Activated CD4-positive, alpha-beta T cell treated with anti-CD3 and anti-CD28 coated beads, Interleukin-2, amount 50 U/mL, for 16 hours (primary cell): ENCODE data around the gene CORO2B.

Source experiments
- DNase-seq: peaks from one replicate; pipeline ENCODE4 v3.0.0-alpha.2; 2020

CORO2B gene

DNA sequence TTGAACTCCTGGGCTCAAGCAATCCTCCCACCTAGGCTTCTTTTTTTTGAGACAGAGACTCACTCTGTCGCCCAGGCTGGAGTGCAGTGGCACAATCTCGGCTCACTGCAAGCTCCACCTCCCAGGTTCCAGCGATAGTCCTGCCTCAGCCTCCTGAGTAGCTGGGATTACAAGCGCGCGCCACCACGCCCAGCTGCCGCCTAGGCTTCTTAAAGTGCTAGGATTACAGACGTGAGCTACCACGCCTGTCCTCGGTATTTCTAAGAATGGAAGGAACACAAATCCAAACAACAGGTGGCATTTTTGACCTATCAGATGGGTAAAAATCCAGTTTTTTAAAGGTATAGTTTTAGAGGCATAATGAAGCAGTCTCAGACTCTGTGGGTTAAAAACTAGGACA, 128.1 kb downstream of the CORO2B start:
- DNase-seq: no peak

DNA sequence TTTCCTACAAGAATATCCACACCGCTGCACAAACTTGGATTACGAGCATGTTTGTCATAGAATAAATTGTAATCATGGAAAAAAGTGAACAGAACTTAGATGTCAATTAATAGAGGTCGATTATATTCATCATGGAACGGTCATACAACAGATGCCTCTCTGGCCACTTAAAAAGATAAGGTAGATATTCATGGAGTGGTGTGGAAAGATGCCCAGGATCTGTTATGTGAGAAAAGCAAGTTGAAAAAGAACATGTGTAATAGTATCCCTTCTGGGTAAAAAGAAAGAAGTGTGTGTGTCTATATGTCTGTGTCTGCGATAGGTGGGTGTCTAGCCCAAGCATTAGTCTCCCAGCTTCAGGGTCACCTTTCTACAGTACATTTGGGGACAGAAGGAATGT, 128.6 kb downstream of the CORO2B start:
- DNase-seq: no peak

DNA sequence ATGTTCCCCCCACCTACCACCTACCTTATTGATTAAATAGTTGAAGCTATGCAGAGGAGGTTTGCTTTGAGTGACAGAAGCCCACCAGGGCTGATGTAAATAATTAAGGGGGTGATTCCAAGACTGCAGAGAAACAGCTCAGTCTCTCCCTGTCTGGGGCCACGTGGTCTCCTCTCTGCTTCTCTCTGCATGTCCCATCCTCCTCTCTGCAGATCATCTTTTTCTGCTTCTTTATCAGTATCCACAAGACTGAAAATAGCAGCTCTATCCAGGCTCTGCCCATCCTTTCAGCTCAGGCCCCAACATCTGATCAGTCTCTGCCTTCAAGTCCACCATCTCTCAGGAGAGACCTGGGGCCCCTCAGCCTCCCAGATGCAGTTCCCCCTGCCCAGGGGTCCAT, 131.1 kb downstream of the CORO2B start:
- no peak for DNase-seq

DNA sequence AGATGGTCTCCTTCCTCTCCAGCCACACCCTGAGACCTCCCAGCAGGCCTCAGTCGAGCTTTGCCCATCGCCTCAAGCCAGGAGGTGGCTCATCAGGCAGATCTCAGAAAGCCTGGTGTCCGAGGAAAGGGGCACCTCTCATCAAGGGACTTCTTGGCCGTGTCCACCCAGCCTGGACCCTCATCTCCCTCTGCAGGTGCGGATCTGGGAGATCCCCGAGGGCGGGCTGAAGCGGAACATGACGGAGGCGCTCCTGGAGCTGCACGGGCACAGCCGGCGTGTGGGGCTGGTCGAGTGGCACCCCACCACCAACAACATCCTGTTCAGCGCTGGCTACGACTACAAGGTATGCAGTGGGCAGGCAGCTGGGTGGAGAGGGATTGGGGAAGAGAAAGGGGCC, 131.7 kb downstream of the CORO2B start:
- no peak for DNase-seq

DNA sequence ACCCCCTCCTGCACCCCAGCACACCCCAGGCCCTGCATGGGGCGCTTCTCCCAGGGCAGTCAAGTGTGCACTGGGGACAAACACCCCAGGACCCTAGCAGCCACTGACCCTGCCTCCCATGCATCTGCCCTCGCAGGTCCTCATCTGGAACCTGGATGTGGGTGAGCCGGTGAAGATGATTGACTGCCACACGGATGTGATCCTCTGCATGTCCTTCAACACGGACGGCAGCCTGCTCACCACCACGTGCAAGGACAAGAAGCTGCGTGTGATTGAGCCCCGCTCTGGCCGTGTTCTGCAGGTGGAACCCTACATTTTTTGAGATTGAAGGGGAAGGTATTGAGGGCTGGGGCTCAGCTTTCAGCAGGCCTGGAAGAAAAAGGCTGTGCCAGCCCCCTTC, 132.6 kb downstream of the CORO2B start:
- DNase-seq: no peak

DNA sequence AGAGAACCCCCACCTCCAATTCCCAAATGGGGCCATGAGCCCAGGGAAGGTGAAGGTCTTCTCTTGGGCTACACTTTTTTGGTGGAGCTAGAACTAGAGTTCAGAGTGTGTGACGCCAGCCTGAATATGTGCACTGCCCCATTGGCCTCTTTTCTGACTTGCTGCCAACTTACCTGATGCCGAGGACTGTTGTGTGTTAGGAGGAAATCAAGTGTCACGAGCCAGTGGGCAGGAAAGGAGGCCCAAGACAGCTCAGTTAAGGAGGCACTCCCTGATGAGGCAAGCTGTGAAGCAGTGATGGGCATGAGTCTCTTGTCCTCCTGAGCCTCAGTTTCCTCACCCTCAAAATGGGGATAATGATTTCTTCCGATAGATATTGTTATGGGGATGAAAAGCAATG, 134.1 kb downstream of the CORO2B start:
- DNase-seq: no peak

DNA sequence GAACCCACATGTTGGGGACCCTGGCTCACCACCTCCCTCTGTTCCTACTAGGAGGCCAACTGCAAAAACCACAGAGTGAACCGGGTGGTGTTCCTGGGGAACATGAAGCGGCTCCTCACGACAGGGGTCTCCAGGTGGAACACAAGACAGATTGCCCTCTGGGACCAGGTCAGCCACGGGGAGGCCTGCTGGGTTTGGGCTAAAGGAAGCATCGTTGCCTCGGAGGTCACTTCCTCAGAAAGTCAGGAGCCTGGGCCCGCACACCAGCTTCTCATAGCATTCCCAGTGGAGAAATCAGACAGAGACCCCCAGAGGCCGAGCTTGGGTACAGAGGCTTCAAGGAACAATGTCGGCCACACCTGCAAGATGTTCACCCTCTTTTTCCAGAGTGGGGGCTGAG, 135.1 kb downstream of the CORO2B start:
- no peak for DNase-seq

DNA sequence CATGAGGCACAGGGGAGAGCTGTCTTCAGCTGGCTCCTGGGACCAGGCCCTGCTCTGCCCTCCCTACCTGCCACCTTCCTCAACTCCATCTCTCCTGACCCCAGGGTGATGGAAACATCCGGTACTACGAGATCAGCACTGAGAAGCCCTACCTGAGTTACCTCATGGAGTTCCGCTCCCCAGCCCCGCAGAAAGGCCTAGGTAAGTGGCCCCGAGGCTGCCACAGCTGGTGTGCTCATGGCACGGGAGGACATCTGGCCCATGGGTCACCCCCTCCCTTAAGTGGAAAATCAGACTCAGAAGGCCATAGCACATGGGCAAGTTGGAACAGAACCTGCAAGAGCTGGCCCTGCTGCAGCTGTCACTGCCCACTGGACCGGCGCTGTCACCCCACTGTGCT, 136.3 kb downstream of the CORO2B start:
- no peak for DNase-seq

DNA sequence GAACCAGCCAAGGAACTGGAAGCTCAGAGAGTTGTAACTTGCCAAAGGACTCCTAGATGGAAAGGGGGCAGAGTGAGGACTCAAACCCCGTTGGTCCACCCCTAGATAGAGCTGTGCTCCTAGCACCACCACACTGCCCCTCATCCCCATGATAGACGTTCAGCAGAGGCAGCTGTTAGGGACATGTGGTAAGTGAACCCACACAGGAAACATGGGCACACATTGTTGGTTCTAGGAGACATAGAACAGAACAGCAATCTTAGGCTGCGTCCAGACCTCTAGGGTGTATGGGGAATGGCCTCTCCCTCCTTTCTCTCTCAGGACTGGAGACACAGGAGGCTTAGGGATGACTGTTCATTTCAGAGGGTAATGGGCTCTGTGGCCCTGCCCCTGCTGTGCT, 139.2 kb downstream of the CORO2B start:
- no peak for DNase-seq

DNA sequence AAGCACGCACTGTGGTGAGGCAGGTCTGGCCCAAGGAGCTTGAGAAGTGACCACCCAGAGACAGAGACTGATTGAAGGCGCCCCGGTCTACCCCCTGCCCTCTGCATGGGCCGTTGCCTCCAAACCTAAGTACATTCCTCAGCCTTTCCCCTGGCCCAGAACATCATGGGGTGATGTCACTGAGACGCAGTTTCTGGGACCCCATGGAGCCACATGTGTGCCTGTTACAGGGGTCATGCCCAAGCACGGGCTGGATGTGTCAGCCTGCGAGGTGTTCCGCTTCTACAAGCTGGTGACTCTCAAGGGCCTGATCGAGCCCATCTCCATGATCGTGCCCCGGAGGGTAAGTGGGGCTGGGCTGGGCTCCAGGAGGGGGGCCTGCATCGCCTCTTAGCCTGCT, 139.7 kb downstream of the CORO2B start:
- no peak for DNase-seq

DNA sequence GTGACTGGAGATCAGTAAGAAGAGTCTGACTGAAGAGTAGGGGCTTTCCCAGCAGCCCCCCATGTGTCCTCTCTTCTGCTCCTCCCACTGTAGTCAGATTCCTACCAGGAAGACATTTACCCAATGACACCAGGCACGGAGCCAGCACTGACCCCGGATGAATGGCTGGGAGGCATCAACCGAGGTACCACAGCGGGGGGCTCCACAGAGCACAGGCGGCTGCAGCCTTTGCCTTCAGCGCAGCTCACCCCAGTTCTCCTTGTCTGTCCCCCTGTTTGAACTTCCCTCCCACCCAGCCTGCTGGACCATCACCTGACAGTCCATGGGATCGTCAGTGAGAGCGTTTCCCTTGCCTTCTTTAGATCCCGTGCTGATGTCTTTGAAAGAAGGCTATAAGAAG, 140.3 kb downstream of the CORO2B start:
- no peak for DNase-seq

DNA sequence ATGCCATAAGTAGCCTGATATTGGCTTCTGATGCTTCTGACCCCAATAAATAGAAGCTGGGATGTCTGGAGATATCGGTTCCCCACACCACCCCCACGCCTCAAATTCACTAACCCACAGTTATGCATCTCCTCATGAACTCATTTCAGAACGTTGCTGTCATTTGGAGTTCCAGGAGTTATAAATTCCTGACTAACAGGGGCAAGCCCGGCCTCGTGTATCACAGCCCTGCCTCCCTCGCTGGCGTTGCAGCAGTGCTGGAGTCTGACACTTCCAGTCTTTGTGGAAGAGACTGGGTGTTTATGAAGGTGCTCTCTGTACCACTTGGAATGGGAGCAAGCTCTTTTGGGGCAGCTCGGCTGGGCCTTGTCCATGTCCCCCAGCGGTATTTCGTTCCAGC, 140.9 kb downstream of the CORO2B start:
- no peak for DNase-seq

DNA sequence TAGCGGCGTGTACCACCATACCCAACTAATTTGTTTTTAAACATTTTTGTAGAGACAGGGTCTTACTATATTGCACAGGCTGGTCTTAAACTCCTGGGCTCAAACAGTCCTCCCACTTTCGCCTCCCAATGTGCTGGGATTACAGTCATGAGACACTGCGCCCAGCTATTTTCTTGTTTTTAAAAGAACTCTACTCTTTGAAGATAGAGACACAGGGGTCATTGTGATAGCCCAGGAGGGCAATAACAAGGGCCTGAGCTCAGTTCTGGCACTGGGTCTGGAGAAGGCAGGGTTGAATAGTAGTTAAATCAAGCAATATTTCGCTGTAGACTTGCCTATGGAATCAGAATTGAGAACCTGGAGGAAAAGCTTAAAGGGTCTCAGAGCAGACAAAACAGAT, 143.1 kb downstream of the CORO2B start:
- no peak for DNase-seq

DNA sequence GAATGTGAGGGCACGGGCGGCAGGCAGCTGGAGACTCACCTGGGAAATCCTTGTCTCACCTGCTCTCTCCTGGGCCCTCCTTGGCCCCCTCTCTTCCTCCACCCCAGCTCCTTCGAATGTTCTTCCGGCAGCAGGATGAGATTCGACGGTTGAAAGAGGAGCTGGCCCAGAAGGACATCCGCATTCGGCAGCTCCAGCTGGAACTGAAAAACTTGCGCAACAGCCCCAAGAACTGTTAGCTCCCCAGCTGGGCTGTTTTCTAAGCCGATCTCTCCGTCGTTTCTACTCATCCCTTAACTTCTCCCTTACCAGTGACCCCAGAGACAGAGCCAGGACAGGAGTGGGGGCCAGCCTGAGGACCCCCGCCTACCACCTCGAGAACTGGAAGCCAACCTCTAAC, 146.9 kb downstream of the CORO2B start:
- DNase-seq: no peak

DNA sequence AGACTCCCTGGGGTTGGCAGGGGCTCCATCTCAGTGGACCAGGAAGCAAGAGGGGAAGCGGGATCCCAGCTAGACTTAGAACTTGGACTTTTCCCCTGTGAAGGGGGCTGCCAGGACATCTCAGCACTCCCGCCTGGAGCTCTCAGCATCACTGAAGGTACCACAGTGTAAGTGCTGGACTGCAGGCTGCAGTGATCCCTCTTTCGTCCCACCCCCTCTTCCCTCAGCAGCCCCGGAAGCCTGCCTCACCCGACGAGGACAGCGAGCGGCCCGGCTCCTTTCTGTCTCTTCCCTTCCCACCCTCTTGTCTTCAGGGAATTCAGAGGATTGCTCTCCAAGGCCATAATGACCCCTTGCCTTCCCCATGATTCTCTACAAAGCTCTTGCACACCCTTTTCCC, 147.5 kb downstream of the CORO2B start:
- no peak for DNase-seq

DNA sequence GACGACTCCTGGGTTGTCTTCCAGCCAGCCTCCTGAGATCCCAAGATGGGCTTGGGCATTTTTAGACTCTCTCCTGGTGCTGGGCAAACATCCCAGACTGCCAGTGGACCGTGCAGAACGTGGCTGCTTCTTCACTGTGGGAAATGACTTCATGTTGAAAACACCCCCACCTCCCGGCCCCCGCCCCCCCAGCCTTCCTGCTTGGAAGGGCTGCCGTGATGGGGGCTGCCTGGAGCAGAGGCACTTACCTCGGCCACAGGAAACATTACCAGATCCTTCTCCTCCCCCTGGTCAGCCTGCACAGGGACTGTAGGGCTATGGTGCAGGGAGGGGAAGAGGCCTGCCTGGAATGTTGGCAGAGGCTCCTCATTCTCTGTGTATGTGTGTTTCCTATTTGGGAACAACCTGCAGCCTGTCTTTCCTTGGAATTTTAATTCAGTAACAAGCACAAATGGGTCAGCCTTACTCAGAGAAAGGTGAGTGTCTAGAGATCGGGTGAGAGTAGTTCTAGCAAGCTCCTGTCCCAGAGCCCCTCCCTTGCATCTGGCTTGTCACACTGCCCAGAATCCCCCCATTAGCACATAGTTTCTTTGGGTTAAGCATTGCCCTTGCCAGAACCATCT, 151.1 kb downstream of the CORO2B start:
- DNase-seq: no peak

DNA sequence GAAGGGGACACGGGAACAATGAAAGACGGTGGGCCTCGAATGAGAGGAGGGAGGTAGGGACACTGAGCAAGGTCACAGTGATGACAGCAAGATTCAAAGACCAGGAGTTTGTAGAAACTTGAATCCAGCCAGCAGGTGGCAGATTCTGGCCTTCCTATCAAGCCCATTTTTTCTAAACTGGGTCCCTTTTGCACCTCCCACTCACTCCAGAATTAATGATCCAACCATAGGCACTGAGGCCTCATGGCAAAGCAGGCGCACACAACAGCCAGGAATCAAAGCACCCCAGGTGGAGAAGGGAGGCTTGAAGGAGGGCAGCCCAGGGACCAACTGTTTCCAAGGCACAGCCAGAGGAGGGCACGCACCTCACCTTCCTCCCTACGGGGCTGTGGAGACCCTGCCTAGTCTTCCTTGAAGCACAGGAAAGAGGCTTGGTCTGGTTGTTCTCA, 151.7 kb downstream of the CORO2B start:
- DNase-seq: no peak

DNA sequence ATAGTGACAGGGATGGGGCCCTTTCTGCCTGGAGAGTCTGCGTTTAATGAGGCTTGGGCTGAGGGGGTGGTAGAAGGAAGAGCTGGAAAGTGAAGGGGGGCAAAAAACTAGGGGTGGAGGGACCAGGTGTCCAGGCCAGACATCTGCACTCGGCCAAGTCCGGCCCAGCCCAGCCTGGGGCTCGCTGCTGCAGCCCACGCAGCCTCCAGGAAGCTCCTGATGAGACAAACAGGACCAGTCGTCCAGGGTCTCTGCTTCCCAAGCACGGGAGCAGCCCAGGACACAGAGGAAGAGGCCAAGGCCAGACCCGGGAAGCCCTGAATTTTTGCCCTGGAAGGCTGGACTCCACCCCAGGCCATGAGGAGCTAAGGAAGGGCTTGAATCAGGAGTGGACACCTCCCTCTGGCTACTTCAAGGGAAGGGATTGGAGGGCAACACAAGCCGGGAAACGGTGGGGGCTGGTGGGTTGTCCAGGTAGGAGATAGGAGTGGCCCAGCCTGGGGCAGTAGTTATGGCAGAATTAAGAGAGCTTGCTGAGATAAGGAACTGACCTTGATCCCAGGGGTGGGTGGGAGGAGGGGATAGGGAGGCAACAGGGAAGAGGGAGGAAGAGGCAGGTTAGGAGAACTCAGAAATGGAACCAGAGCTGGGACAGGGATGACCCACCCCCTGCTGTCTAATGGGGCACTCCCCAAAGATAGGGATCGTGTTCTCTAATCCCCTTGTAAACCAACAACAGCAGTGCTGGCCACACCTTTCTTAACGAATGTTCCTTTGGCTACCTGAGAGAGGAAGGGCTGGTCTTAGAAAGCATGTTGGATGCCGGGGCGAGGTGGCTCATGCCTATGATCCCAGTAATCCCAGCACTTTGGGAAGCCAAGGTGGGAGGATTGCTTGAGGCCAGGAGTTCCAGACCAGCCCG, 152.4 kb downstream of the CORO2B start:
- DNase-seq: no peak

DNA sequence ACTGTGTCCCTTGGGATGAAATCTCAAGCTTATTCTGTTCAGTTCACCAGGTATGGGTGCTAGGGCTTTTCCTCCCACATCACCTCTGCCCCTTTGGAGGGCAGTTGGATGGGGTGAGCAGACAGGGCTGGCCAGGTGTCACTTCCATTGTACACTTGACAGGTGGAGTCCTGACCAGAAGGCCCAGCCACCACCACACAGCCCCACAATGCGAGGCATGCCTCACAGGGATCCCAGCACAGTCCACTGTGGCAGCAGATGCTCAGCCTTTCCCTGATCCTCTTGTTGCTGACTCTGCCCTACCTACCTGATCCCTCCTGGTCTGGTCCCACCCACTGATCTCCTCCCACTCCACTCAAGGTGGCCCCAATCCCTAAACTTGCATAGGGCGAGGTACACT, 153.7 kb downstream of the CORO2B start:
- no peak for DNase-seq

DNA sequence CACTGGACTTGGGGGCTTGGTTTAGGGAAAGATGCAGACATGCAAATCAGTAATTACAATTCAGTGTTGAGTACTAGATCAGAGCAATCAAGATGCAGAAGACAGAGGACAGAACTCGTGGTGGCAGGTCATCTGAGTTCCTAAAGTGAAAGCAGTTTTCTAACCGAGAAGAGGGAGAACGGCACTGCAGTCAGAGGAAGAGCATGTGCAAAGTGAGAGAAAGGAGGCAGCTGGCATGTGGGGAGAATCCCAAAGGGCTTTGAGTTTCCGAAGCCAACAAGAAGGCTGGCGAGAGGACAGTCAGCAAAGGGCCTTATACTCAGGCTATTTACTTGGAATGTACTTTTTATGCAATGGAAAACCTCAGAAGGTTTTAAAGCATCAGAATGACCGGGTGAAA, 154.9 kb downstream of the CORO2B start:
- no peak for DNase-seq

DNA sequence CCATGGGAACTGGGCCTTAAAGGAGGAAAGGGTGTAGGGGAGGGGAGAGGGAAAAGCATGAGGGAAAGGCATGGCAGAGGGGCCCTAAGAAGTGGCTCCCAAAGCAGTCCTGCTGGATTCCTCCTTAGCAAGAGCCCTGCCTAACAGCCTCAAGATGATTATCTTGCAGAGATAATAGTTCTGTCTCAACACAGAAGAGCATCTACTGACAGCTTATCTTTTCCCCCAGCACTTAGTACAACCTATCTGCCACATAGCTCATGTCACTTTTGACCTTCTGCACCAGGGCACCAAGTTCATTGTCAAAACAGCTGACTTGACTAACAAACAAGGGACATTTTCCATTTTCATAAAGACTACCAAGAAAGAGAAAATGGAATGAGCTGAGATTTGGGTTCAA, 155.6 kb downstream of the CORO2B start:
- DNase-seq: no peak

DNA sequence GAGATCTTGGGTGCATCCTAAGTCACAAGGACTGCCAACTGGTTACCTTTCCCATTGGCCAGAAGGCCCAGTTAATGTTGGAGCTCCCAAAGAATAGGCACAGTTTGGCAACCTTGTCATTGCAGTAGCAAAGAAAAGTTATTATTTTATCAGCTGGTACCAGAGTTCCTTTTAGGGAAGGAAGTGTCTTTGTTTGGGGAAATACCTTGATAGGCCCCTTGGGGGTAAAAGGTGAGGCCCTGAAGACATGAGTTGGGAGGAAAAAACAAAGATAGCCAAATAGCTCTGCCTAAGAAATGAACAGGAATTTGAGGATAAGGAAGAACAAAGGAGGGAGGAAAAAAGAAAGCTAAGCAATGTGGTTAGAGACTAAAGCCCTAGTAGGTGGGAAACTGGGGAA, 156.1 kb downstream of the CORO2B start:
- no peak for DNase-seq

DNA sequence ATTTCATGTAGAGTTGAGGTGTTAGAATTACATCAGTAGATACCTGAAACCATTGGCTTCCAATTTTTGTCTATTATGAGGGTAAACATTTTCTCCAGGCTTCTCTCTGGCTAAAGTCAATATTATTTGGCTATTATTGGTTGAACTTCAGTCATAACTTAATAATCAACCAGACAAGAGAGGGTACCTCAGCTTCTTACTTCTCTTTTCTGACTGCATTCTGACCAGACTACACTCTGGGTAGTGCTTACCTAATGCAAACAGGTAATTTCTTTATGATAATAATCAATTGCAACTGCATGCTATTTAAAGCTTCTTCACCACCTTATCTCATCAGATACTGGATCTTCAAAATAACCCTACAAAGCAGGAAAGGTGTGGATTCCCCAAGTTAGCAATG, 156.8 kb downstream of the CORO2B start:
- no peak for DNase-seq

DNA sequence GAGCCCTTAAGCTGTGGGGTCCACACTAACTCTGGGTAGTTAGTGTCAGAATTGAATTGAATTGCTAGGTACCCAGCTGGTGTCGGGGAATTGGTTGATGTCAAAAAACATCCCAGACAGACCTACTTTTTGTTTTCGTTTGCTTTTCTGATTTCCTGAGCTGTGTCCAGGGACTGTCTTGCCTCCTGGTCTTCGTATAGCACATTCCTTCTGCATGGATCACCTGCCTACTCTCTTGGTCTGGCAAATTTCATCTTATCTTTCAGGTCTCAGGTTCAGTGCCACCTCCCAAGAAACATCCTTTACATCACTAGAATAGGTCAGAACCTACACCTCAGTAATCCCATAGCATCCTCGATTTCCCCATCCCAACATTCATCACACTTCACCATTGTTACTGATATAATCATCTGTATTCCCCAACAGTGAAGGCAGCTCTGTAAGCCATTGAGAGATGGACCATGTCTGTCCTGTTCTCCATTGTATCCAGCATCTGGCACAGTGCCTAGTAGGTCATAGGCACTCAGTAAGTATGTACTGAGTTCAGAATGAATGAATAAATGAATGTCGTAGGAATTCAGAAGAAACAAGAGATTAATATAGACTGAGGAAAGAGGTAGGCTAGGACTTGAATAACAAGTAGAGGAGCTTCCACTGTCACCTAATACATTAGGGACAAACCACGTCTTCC, 160.7 kb downstream of the CORO2B start:
- DNase-seq: no peak
